T1000 (cell line): ENCODE measurements around the gene TBX1.

ENCODE experiments used
- DNase-seq: peaks from one replicate; lab custom pipeline; 2025; ENCODE audit warnings: mixed read lengths; lab: John Stamatoyannopoulos, UW

Gene TBX1

DNA sequence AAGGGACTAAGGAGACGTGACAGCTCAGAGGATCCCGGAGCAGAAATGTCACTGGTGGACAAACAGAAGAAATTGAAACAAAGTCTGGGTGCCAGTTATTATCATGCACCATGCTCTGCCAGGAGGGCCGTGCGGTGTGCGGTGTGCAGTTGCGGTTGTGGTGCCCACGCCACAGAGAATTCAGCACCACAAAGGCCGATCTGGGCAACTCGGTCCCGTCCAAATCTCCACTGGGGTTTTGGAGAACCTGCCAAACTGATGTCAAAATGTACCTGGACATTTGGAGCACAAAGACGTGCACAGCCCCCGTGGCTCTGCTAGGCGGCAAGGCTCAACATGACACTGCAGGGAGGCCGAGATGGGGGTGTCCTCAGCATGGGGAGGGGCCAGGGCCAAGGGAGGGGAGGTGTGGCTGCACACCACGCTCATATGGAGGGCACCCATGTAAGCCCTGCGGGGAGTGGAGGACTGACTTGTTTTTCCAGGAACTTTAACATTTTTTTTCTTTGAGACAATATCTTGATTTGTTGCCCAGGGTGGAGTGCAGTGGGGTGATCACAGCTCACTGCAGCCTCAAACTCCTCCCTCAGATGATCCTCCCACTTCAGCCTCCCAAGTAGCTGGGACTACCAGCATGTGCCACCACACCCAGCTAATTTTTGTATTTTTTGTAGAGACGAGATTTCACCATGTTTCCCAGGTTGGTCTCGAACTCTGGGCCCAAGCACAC is 54.7 kb downstream of the TBX1 start:
- DNase-seq, result no peak

DNA sequence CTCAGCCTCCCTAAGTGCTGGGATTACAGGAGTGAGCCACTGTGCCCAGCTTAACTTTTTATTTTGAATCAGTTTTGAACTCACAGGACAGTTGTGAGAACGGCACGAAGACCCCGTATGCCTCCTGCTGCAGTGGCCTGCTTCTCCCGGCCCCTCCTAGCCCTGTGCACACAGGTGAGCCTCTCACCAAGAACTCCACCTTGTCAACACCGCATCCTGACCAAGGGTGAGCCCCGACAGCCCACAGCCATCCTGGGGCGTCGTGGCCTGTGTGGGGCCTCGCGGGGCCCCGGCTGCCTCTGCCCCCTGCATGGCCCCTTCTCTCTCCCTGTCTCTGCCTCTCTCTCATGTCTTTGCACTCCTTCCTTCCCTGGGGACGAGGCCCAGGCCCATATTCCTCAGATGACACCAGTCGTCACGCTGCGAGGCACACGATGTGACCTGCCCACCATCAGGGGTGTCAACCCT is 55.3 kb downstream of the TBX1 start:
- DNase-seq, result no peak

GRCh38 chr22:19816372-19817119 is 56.0 kb downstream of the TBX1 start:
- no peak for DNase-seq
